IMR-90 (cell line): ENCODE measurements around the gene GLRX2. TPM values are rescaled to one million over a fixed set of nuclear protein-coding genes. Genes with fewer than 3 reads are reported as not detected.
A peak's percentile ranks its signal among the peaks of the same experiment; 100 is the strongest.

Experiments used
- ATAC-seq: fragments of 200-7000 bp; cut with Tn5 transposase; 2 replicates; pipeline ENCODE4 v1.9.1; 2020; ENCODE audit warnings: low read depth, mild to moderate bottlenecking, moderate library complexity
- BruUV-seq: library from RNA; stranded (reverse); fragments of 400-500 nt; replicated peaks from 2 replicates; lab custom pipeline; 2021; lab: Mats Ljungman, UMichigan
- CTCF ChIA-PET: fragments of 300-600 bp; formaldehyde crosslinking; extraction: SDS; loops from one replicate; lab custom pipeline; 2021; ENCODE audit warnings: antibody characterized with exemption; lab: Yijun Ruan, JAX
- POLR2A ChIA-PET: fragments of 300-600 bp; sonication (Branson Sonifier 250); formaldehyde crosslinking; loops from one replicate; lab custom pipeline; 2022; ENCODE audit warnings: antibody characterized with exemption; ENCODE audit not compliant: unreplicated experiment; lab: Charles Lee
- DNase-seq: peaks from one replicate; pipeline ENCODE4 v3.0.0; 2013
- H2AFZ ChIP-seq: replicated peaks from 2 replicates; pipeline ENCODE3; 2013; ENCODE audit warnings: low read length, mild to moderate bottlenecking; ENCODE audit not compliant: poor library complexity
- H2AK5ac ChIP-seq: 2 replicates; pipeline ENCODE4 v1.6.1; 2013; ENCODE audit warnings: low read depth, low read length, inconsistent platforms
- H2AK9ac ChIP-seq: replicated peaks from 2 replicates; pipeline ENCODE3; 2013; ENCODE audit warnings: mild to moderate bottlenecking, low read depth, low read length, moderate library complexity; ENCODE audit not compliant: poor library complexity
- H2BK120ac ChIP-seq: 2 replicates; pipeline ENCODE4 v1.6.1; 2013; ENCODE audit warnings: low read depth, low read length, inconsistent platforms
- H2BK15ac ChIP-seq: 3 replicates; pipeline ENCODE4 v1.6.1; 2013; ENCODE audit warnings: low read depth, low read length, inconsistent platforms
- H2BK20ac ChIP-seq: 2 replicates; pipeline ENCODE4 v1.6.1; 2013; ENCODE audit warnings: low read depth, mild to moderate bottlenecking, inconsistent platforms, low read length, moderate library complexity
- H2BK5ac ChIP-seq: 2 replicates; pipeline ENCODE4 v1.6.1; 2013; ENCODE audit warnings: mild to moderate bottlenecking, low read depth, low read length, inconsistent platforms; ENCODE audit not compliant: poor library complexity, severe bottlenecking
- H3K14ac ChIP-seq: replicated peaks from 2 replicates; pipeline ENCODE4 v1.6.1; 2013; ENCODE audit warnings: low read depth, low read length, inconsistent platforms
- H3K18ac ChIP-seq: 2 replicates; pipeline ENCODE4 v1.6.1; 2013; ENCODE audit warnings: low read depth, low read length, control low read depth
- H3K23ac ChIP-seq: 2 replicates; pipeline ENCODE4 v1.6.1; 2013; ENCODE audit warnings: low read depth, low read length, inconsistent platforms
- H3K27ac ChIP-seq: 2 replicates; pipeline ENCODE4 v1.5.1; 2013; ENCODE audit warnings: mild to moderate bottlenecking, control low read depth, low read length; ENCODE audit not compliant: insufficient read depth
- H3K27me3 ChIP-seq: 2 replicates; pipeline ENCODE4 v1.6.1; 2013; ENCODE audit warnings: low read length; ENCODE audit not compliant: control insufficient read depth, insufficient read depth
- H3K36me3 ChIP-seq: 2 replicates; pipeline ENCODE4 v1.6.1; 2013; ENCODE audit warnings: low read length, mixed read lengths; ENCODE audit not compliant: control insufficient read depth, insufficient read depth
- H3K4ac ChIP-seq: 2 replicates; pipeline ENCODE4 v1.6.1; 2013; ENCODE audit warnings: low read depth, low read length, inconsistent platforms
- H3K4me1 ChIP-seq: 2 replicates; pipeline ENCODE4 v1.6.1; 2013; ENCODE audit warnings: low read length, mixed read lengths; ENCODE audit not compliant: control insufficient read depth, insufficient read depth
- H3K4me2 ChIP-seq: 2 replicates; pipeline ENCODE4 v1.6.1; 2013; ENCODE audit warnings: low read depth, mild to moderate bottlenecking, control low read depth, low read length, moderate library complexity
- H3K4me3 ChIP-seq: 2 replicates; pipeline ENCODE4 v1.5.1; 2013; ENCODE audit warnings: low read depth, mild to moderate bottlenecking, control low read depth, low read length, moderate library complexity; ENCODE audit not compliant: insufficient read depth
- H3K56ac ChIP-seq: 2 replicates; pipeline ENCODE4 v1.6.1; 2013; ENCODE audit warnings: low read length, inconsistent platforms; ENCODE audit not compliant: insufficient read depth; ENCODE audit errors: extremely low read depth
- H3K79me1 ChIP-seq, 2 experiments: 2 replicates each; pipeline ENCODE4 v1.6.1; 2013; ENCODE audit warnings: low read length in 2 of 2, inconsistent platforms in 1 of 2, low read depth in 1 of 2
- H3K9ac ChIP-seq: 2 replicates; pipeline ENCODE4 v1.6.1; 2013; ENCODE audit warnings: low read depth, low read length, control low read depth
- H3K9me1 ChIP-seq: 2 replicates; pipeline ENCODE4 v1.6.1; 2013; ENCODE audit warnings: low read length, inconsistent platforms; ENCODE audit not compliant: insufficient read depth
- H3K9me3 ChIP-seq: 2 replicates; pipeline ENCODE4 v1.6.1; 2013; ENCODE audit warnings: low read length; ENCODE audit not compliant: control insufficient read depth, insufficient read depth
- H4K20me1 ChIP-seq: 2 replicates; pipeline ENCODE4 v1.6.1; 2013; ENCODE audit warnings: low read length, inconsistent platforms; ENCODE audit not compliant: insufficient read depth
- H4K5ac ChIP-seq: 2 replicates; pipeline ENCODE4 v1.6.1; 2013; ENCODE audit warnings: mild to moderate bottlenecking, low read depth, low read length, control low read depth
- H4K8ac ChIP-seq, 2 experiments: 2 replicates each; pipeline ENCODE4 v1.6.1; 2013; ENCODE audit warnings: low read depth in 2 of 2, low read length in 2 of 2, control low read depth in 1 of 2, inconsistent platforms in 1 of 2
- H4K91ac ChIP-seq: 2 replicates; pipeline ENCODE4 v1.6.1; 2013; ENCODE audit warnings: low read depth, low read length, inconsistent platforms; ENCODE audit not compliant: insufficient read depth
- BHLHE40 ChIP-seq: fragments of 150-350 bp; IDR thresholded peaks from 2 replicates; pipeline ENCODE4 v1.6.1; 2016; ENCODE audit warnings: mild to moderate bottlenecking, low read depth, low read length
- CEBPB ChIP-seq: IDR thresholded peaks from 2 replicates; pipeline ENCODE4 v1.6.1; 2012; ENCODE audit warnings: low read depth, low read length, improper control_type of control experiment
- CHD1 ChIP-seq: IDR thresholded peaks from 2 replicates; pipeline ENCODE4 v1.6.1; 2012; ENCODE audit warnings: low read depth, low read length, improper control_type of control experiment
- CTCF ChIP-seq: conservative IDR thresholded peaks from 2 replicates; pipeline ENCODE4 v1.5.1; 2012; ENCODE audit warnings: mild to moderate bottlenecking, low read depth, low read length, improper control_type of control experiment
- ELK1 ChIP-seq: fragments of 150-350 bp; IDR thresholded peaks from 2 replicates; pipeline ENCODE4 v1.6.1; 2016; ENCODE audit warnings: low read depth, mild to moderate bottlenecking, low read length, moderate library complexity, borderline replicate concordance
- FOS ChIP-seq: fragments of 150-350 bp; IDR thresholded peaks from 2 replicates; pipeline ENCODE4 v1.6.1; 2016; ENCODE audit warnings: low read depth, low read length
- MAFK ChIP-seq: IDR thresholded peaks from 2 replicates; pipeline ENCODE4 v1.6.1; 2012; ENCODE audit warnings: low read depth, low read length, improper control_type of control experiment
- MAZ ChIP-seq: IDR thresholded peaks from 2 replicates; pipeline ENCODE4 v1.6.1; 2012; ENCODE audit warnings: low read depth, mild to moderate bottlenecking, low read length, improper control_type of control experiment, moderate library complexity, borderline replicate concordance
- MXI1 ChIP-seq: IDR thresholded peaks from 2 replicates; pipeline ENCODE4 v1.6.1; 2012; ENCODE audit warnings: low read depth, mild to moderate bottlenecking, low read length, moderate library complexity, borderline replicate concordance
- NFE2L2 ChIP-seq: fragments of 150-350 bp; IDR thresholded peaks from 2 replicates; pipeline ENCODE4 v1.6.1; 2016; ENCODE audit warnings: low read depth, mild to moderate bottlenecking, low read length
- POLR2A ChIP-seq: IDR thresholded peaks from 2 replicates; pipeline ENCODE4 v1.6.1; 2012; ENCODE audit warnings: mild to moderate bottlenecking, low read depth, low read length
- RAD21 ChIP-seq: IDR thresholded peaks from 2 replicates; pipeline ENCODE4 v1.6.1; 2012; ENCODE audit warnings: low read length, improper control_type of control experiment
- RCOR1 ChIP-seq: IDR thresholded peaks from 2 replicates; pipeline ENCODE4 v1.6.1; 2012; ENCODE audit warnings: mild to moderate bottlenecking, low read length, improper control_type of control experiment; ENCODE audit not compliant: insufficient replicate concordance
- RFX5 ChIP-seq: IDR thresholded peaks from 2 replicates; pipeline ENCODE4 v1.8.0; 2012; ENCODE audit warnings: low read depth, mild to moderate bottlenecking, low read length, moderate library complexity
- SMC3 ChIP-seq: fragments of 150-350 bp; IDR thresholded peaks from 2 replicates; pipeline ENCODE4 v1.6.1; 2016; ENCODE audit warnings: low read depth, mild to moderate bottlenecking, antibody characterized with exemption, low read length, moderate library complexity
- USF2 ChIP-seq: fragments of 150-350 bp; IDR thresholded peaks from 2 replicates; pipeline ENCODE4 v1.6.1; 2017; ENCODE audit warnings: mild to moderate bottlenecking, antibody characterized with exemption, low read length, low read depth
- WGBS, 2 experiments: methylation state at CpG; one replicate each; pipeline versions ENCODE4 v1.1.5 to v1.1.7; 2013; ENCODE audit warnings: missing lambda C conversion rate in 2 of 2; ENCODE audit not compliant: insufficient read length in 1 of 2; ENCODE audit errors: extremely low coverage in 2 of 2; 5-methylcytosine and 5-hydroxymethylcytosine counted together
- dilution Hi-C: fragments of 300-500 bp; cut with HindIII; formaldehyde crosslinking; loops from one replicate; pipeline ENCODE4 v1.14.3; 2018; ENCODE audit warnings: low sequenced_read_pairs; ENCODE audit not compliant: unreplicated experiment
- in situ Hi-C: fragments of 300-500 bp; cut with MboI; formaldehyde crosslinking; loops from 3 replicates; pipeline ENCODE4 v1.14.3; 2019; ENCODE audit warnings: low sequenced_read_pairs, inconsistent platforms, mixed read lengths
- intact Hi-C: fragments of 100-400 bp; cut with micrococcal nuclease; formaldehyde crosslinking; loops from 2 replicates; pipeline ENCODE4 v1.10.0; 2022
- polyA plus RNA-seq, 3 experiments: library from polyadenylated mRNA; depleted of rRNA; stranded (reverse); fragments of >200 nt; gene quantifications; 2 replicates each; pipeline ENCODE4 v1.2.3, GENCODE V29; 2012; ENCODE audit warnings: low replicate concordance in 1 of 3
- total RNA-seq: library from RNA; depleted of rRNA; stranded (reverse); fragments of >200 nt; gene quantifications from 2 replicates; pipeline ENCODE4 v1.2.3, GENCODE V29; 2012

Gene GLRX2
- total and polyA plus RNA-seq, 2 of the 4 experiments (the other 2 are of a cell fraction) = 2.0 to 15.9 TPM

GRCh38 chr1:193070942-193071341, 34.3 kb downstream of the GLRX2 start:
- Histone ChIP-seq H3K4me1 (peaks cover 3% of the 10 kb centered on the region), H2BK20ac (no peak overlapping the region), H2AK9ac (no peak overlapping the region), H2AFZ (no peak overlapping the region), H3K9me1 (peaks cover 2% of the 10 kb centered on the region; the same call in 1 of the 2 replicates), H3K18ac (no peak overlapping the region), H2AK5ac (no peak overlapping the region), H2BK5ac (peak overlapping the region; percentile 30), H3K36me3 (peaks cover 8% of the 10 kb centered on the region), H3K9me3 (no peaks in the 10 kb centered on the region), H3K9ac (no peak overlapping the region), H2BK15ac (no peak overlapping the region), H4K5ac (no peak overlapping the region; the same call in 1 of the 2 replicates), H3K4ac (no peak overlapping the region), H3K4me3 (no peak overlapping the region), H3K79me1 (peaks cover 32 to 52% of the 10 kb centered on the region in 2 experiments), H3K4me2 (no peak overlapping the region), H2BK120ac (no peak overlapping the region), H4K20me1 (peaks cover 7% of the 10 kb centered on the region; the same call in 1 of the 2 replicates), H3K14ac (no peak overlapping the region), H3K23ac (no peak overlapping the region), H3K56ac (no peak overlapping the region), H4K8ac (no peak overlapping the region), H3K27me3 (no peaks in the 10 kb centered on the region), H4K91ac (no peak overlapping the region), H3K27ac (peak overlapping the region; percentile 23; the same call in 1 of the 2 replicates)
- POLR2A ChIA-PET = no interaction called here
- no TSS peak for BruUV-seq
- DNase-seq (no peak), ATAC-seq (peak; percentile 37; the same call in 1 of the 2 replicates)
- dilution Hi-C loops (no loop called here), in situ Hi-C loops (no loop called here), intact Hi-C loops (no loop called here)
- CTCF ChIA-PET = interaction anchor here (0.6 kb wide), 1 partner anchor 90 kb away, joined by 5 read pairs; no protein-coding TSS in a partner anchor
- TF ChIP-seq RFX5 (no peak), FOS (no peak), USF2 (no peak), CEBPB (no peak), BHLHE40 (no peak), RAD21 (no peak), MAZ (no peak), MAFK (no peak), ELK1 (no peak), RCOR1 (no peak), NFE2L2 (no peak), MXI1 (no peak), CTCF (no peak), SMC3 (no peak), CHD1 (no peak), POLR2A (no peak)
- 58% methylated on average over 2 of the region's 5 CpGs; no CpG with 5 or more reads in 1 of the 2 experiments for WGBS, 2 experiments
